Loucy (cell line): ENCODE measurements around the gene ESYT3.

Experiments used
- CTCF ChIP-seq: fragments of 200-600 bp; sonication (generic); conservative IDR thresholded peaks from 2 replicates; pipeline ENCODE4 v1.5.1; 2014; ENCODE audit warnings: mild to moderate bottlenecking, antibody characterized with exemption, low read length
- EZH2phosphoT487 ChIP-seq: fragments of 200-600 bp; IDR thresholded peaks from 2 replicates; pipeline ENCODE4 v1.6.1; 2018; ENCODE audit warnings: antibody characterized with exemption, mild to moderate bottlenecking, moderate library complexity, borderline replicate concordance

GRCh38 chr3:138434875-138435772, 708 bp downstream of the ESYT3 start:
- TF ChIP-seq CTCF: no peak
- TF ChIP-seq EZH2phosphoT487: no peak
